ENCODE data around the gene DDIAS.
"Not testable (repeated sequence)": the region's sequence is repeated elsewhere in the genome, so short reads cannot be mapped to it uniquely, and the experiment has no call there.

The DDIAS gene

GRCh38 chr11:82937554-82937953, 36.0 kb downstream of the DDIAS start:
- no peak overlapping the region for H3K4me3 ChIP-seq (ENCODE audit: low read depth, low read length)
- no peak for TF ChIP-seq CTCF (IDR thresholded peaks at IDR 0.05; ENCODE audit: low read depth, low read length, missing control alignments)
- no peak for DNase-seq (ENCODE audit: low read depth)

- no peak for TF ChIP-seq CTCF (IDR thresholded peaks at IDR 0.05; ENCODE audit: low read depth, low read length, missing control alignments)
- H3K4me3 ChIP-seq (ENCODE audit: low read depth, low read length) = no peak overlapping the region
- DNase-seq (ENCODE audit: low read depth) = no peak
Measured at GRCh38 chr11:82939456-82939855, 37.9 kb downstream of the DDIAS start.

- no peak for TF ChIP-seq CTCF (IDR thresholded peaks at IDR 0.05; ENCODE audit: low read depth, low read length, missing control alignments)
- no peak for DNase-seq (ENCODE audit: low read depth)
- no peak overlapping the region for H3K4me3 ChIP-seq (ENCODE audit: low read depth, low read length)
Measured at GRCh38 chr11:82942376-82942775, 40.8 kb downstream of the DDIAS start.

- not testable (repeated sequence) for H3K4me3 ChIP-seq (ENCODE audit: low read depth, low read length); DNase-seq (ENCODE audit: low read depth)
Measured at GRCh38 chr11:82943430-82943829, 41.9 kb downstream of the DDIAS start.

- TF ChIP-seq CTCF (IDR thresholded peaks at IDR 0.05; ENCODE audit: low read depth, low read length, missing control alignments) = no peak
- no peak for DNase-seq (ENCODE audit: low read depth)
- no peak overlapping the region for H3K4me3 ChIP-seq (ENCODE audit: low read depth, low read length)
Measured at GRCh38 chr11:82944198-82944597, 42.7 kb downstream of the DDIAS start.

GRCh38 chr11:82945041-82945440, 43.5 kb downstream of the DDIAS start:
- H3K4me3 ChIP-seq (ENCODE audit: low read depth, low read length); DNase-seq (ENCODE audit: low read depth): not testable (repeated sequence)

- H3K4me3 ChIP-seq (ENCODE audit: low read depth, low read length) = no peak overlapping the region
- no peak for DNase-seq (ENCODE audit: low read depth)
- TF ChIP-seq CTCF (IDR thresholded peaks at IDR 0.05; ENCODE audit: low read depth, low read length, missing control alignments) = no peak
Measured at GRCh38 chr11:82945682-82946081, 44.1 kb downstream of the DDIAS start.

- no peak overlapping the region for H3K4me3 ChIP-seq (ENCODE audit: low read depth, low read length)
- TF ChIP-seq CTCF (IDR thresholded peaks at IDR 0.05; ENCODE audit: low read depth, low read length, missing control alignments) = no peak
- DNase-seq (ENCODE audit: low read depth) = no peak
Measured at GRCh38 chr11:82949352-82949751, 47.8 kb downstream of the DDIAS start.

- not testable (repeated sequence) for DNase-seq (ENCODE audit: low read depth); H3K4me3 ChIP-seq (ENCODE audit: low read depth, low read length)
Measured at GRCh38 chr11:82950502-82950901, 49.0 kb downstream of the DDIAS start.

GRCh38 chr11:82955736-82956453, 54.4 kb downstream of the DDIAS start:
- not testable (repeated sequence) for H3K4me3 ChIP-seq (ENCODE audit: low read depth, low read length); DNase-seq (ENCODE audit: low read depth)
